GM23338 (cell line): ENCODE data around the gene AMOTL1. TPM values are rescaled to one million over a fixed set of nuclear protein-coding genes. Genes with fewer than 3 reads are reported as not detected.

Experiments
- ATAC-seq: fragments of 200-7000 bp; cut with Tn5 transposase; 3 replicates; pipeline ENCODE4 v1.9.1; 2020
- DNase-seq: peaks from one replicate; pipeline ENCODE4 v3.0.0-alpha.2; 2015; ENCODE audit warnings: low spot score
- H2AFZ ChIP-seq: fragments of 200-600 bp; sonication (generic); 2 replicates; pipeline ENCODE4 v1.8.0; 2016; ENCODE audit warnings: antibody characterized with exemption, mild to moderate bottlenecking, moderate library complexity
- H3F3A ChIP-seq: fragments of 200-600 bp; sonication (generic); replicated peaks from 2 replicates; pipeline ENCODE4 v1.8.0; 2017; ENCODE audit warnings: antibody characterized with exemption, mixed run types, low read depth
- H3K27ac ChIP-seq: fragments of 200-600 bp; sonication (generic); 2 replicates; pipeline ENCODE4 v1.6.1; 2016; ENCODE audit warnings: low read depth
- H3K27me3 ChIP-seq: fragments of 200-600 bp; sonication (generic); 2 replicates; pipeline ENCODE4 v1.8.0; 2016; ENCODE audit warnings: mild to moderate bottlenecking, mixed run types, moderate library complexity; ENCODE audit not compliant: insufficient read depth
- H3K36me3 ChIP-seq: fragments of 200-600 bp; sonication (generic); 2 replicates; pipeline ENCODE4 v1.8.0; 2016; ENCODE audit warnings: mild to moderate bottlenecking; ENCODE audit not compliant: insufficient read depth
- H3K4me1 ChIP-seq: fragments of 200-600 bp; sonication (generic); 2 replicates; pipeline ENCODE4 v1.8.0; 2016; ENCODE audit warnings: mild to moderate bottlenecking, moderate library complexity; ENCODE audit not compliant: insufficient read depth
- H3K4me2 ChIP-seq: fragments of 200-600 bp; sonication (generic); 2 replicates; pipeline ENCODE4 v1.7.1; 2017; ENCODE audit warnings: mixed run types
- H3K4me3 ChIP-seq: fragments of 200-600 bp; sonication (generic); 2 replicates; pipeline ENCODE4 v1.6.1; 2016; ENCODE audit warnings: mixed run types
- H3K79me2 ChIP-seq: fragments of 200-600 bp; sonication (generic); replicated peaks from 2 replicates; pipeline ENCODE4 v1.8.0; 2017; ENCODE audit warnings: mild to moderate bottlenecking; ENCODE audit not compliant: insufficient read depth
- H3K9me2 ChIP-seq: fragments of 200-600 bp; sonication (generic); 2 replicates; pipeline ENCODE4 v1.8.0; 2017; ENCODE audit not compliant: insufficient read depth
- H4K20me1 ChIP-seq: fragments of 200-600 bp; sonication (generic); replicated peaks from 2 replicates; pipeline ENCODE4 v1.8.0; 2017; ENCODE audit warnings: mild to moderate bottlenecking; ENCODE audit not compliant: insufficient read depth
- H3K27ac Mint-ChIP-seq: 2 replicates; pipeline ENCODE4 v1.8.0; 2020; ENCODE audit warnings: inconsistent platforms, mild to moderate bottlenecking, moderate library complexity, mixed read lengths
- H3K27me3 Mint-ChIP-seq: 3 replicates; pipeline ENCODE4 v1.8.0; 2022; ENCODE audit warnings: low read depth, mild to moderate bottlenecking, moderate library complexity, mixed read lengths, inconsistent platforms; ENCODE audit not compliant: insufficient read depth, poor library complexity
- H3K36me3 Mint-ChIP-seq: 3 replicates; pipeline ENCODE4 v1.8.0; 2021; ENCODE audit warnings: low read depth, mild to moderate bottlenecking, inconsistent platforms, moderate library complexity, mixed read lengths
- H3K4me1 Mint-ChIP-seq: 3 replicates; pipeline ENCODE4 v1.8.0; 2020; ENCODE audit warnings: mild to moderate bottlenecking, inconsistent platforms, mixed read lengths
- H3K4me3 Mint-ChIP-seq: 3 replicates; pipeline ENCODE4 v1.8.0; 2021; ENCODE audit warnings: moderate library complexity, mild to moderate bottlenecking, inconsistent platforms, mixed read lengths
- H3K9me3 Mint-ChIP-seq: 3 replicates; pipeline ENCODE4 v1.8.0; 2020; ENCODE audit warnings: moderate library complexity, mild to moderate bottlenecking, inconsistent platforms, mixed read lengths
- CREB1 ChIP-seq: fragments of 250-450 bp; sonication (Bioruptor Pico); IDR thresholded peaks from 2 replicates; pipeline ENCODE4 v1.5.0; 2020; ENCODE audit warnings: low read depth, mild to moderate bottlenecking, moderate library complexity
- EZH2 ChIP-seq: fragments of 200-600 bp; sonication (generic); IDR thresholded peaks from one replicate; pipeline ENCODE4 v1.8.0; 2017; ENCODE audit warnings: antibody characterized with exemption, mild to moderate bottlenecking, low read depth; ENCODE audit not compliant: unreplicated experiment
- JUNB ChIP-seq: IDR thresholded peaks from one replicate; pipeline ENCODE4 v1.6.1; 2016; ENCODE audit warnings: antibody characterized with exemption; ENCODE audit not compliant: unreplicated experiment
- NANOG ChIP-seq: IDR thresholded peaks from 2 replicates; pipeline ENCODE4 v1.6.1; 2016; ENCODE audit warnings: antibody characterized with exemption, borderline replicate concordance
- POLR2AphosphoS5 ChIP-seq: IDR thresholded peaks from 2 replicates; pipeline ENCODE4 v1.6.1; 2016; ENCODE audit warnings: antibody characterized with exemption, low read depth
- STAT1 ChIP-seq: IDR thresholded peaks from one replicate; pipeline ENCODE4 v1.6.1; 2016; ENCODE audit warnings: antibody characterized with exemption; ENCODE audit not compliant: unreplicated experiment
- ZNF114 ChIP-seq: fragments of 250-450 bp; sonication (Bioruptor Pico); IDR thresholded peaks from 2 replicates; pipeline ENCODE4 v1.5.0; 2020; ENCODE audit warnings: mild to moderate bottlenecking, moderate library complexity
- ZNF331 ChIP-seq: fragments of 250-450 bp; sonication (Bioruptor Pico); IDR thresholded peaks from 2 replicates; pipeline ENCODE4 v1.5.0; 2020; ENCODE audit warnings: low read depth, mild to moderate bottlenecking, moderate library complexity
- ZNF462 ChIP-seq: fragments of 250-450 bp; sonication (Bioruptor Pico); IDR thresholded peaks from 2 replicates; pipeline ENCODE4 v1.5.0; 2020; ENCODE audit warnings: mild to moderate bottlenecking, moderate library complexity
- polyA plus RNA-seq: library from polyadenylated mRNA; unstranded; fragments of >200 nt; fragmentation: Nextera tagmentation; extraction: Ambion mirVana; gene quantifications from 2 replicates; pipeline ENCODE4 v1.2.1, GENCODE V29; 2016
- total RNA-seq: library from RNA; depleted of rRNA; stranded (reverse); fragments of >200 nt; shearing (Covaris generic); gene quantifications from 2 replicates; pipeline ENCODE4 v1.2.3, GENCODE V29; 2014

AMOTL1 gene
- total and polyA plus RNA-seq, 2 experiments from 2014 or later: 4.3 to 18.7 TPM

GRCh38 chr11:94750319-94751217 lies 17.6 kb upstream of the AMOTL1 start (continued):
- TF ChIP-seq ZNF462 (CRISPR knock-in tag): no peak
- no peak for TF ChIP-seq NANOG
- TF ChIP-seq CREB1: no peak

- peaks cover 1% of the 10 kb centered on the region for H3K27me3 Mint-ChIP-seq
- ATAC-seq (no peak), DNase-seq (no peak)
- H3K36me3 Mint-ChIP-seq: no peaks in the 10 kb centered on the region
- Histone ChIP-seq H3K79me2 (no peaks in the 10 kb centered on the region), H2AFZ (no peak overlapping the region), H3K9me2 (0 out of 2 replicates have a peak, but pooled peaks cover 3% of the 10 kb centered on the region), H3K27ac (no peak overlapping the region), H3K4me3 (no peak overlapping the region), H3F3A (no peaks in the 10 kb centered on the region), H3K4me1 (peaks cover 8% of the 10 kb centered on the region), H3K4me2 (no peak overlapping the region), H3K36me3 (no peaks in the 10 kb centered on the region), H3K27me3 (no peaks in the 10 kb centered on the region), H4K20me1 (no peaks in the 10 kb centered on the region)
- H3K27ac Mint-ChIP-seq: no peak overlapping the region
- H3K4me1 Mint-ChIP-seq: peaks cover 37% of the 10 kb centered on the region
- H3K9me3 Mint-ChIP-seq: no peaks in the 10 kb centered on the region
- H3K4me3 Mint-ChIP-seq: no peak overlapping the region
- no peak for TF ChIP-seq STAT1
- no peak for TF ChIP-seq ZNF462 (CRISPR knock-in tag)
- no peak for TF ChIP-seq JUNB
- TF ChIP-seq ZNF114: no peak
- TF ChIP-seq NANOG: no peak
- TF ChIP-seq EZH2: no peak
- TF ChIP-seq ZNF331 (CRISPR knock-in tag): no peak
- TF ChIP-seq CREB1: no peak
- TF ChIP-seq POLR2AphosphoS5: no peak
Observed at GRCh38 chr11:94751218-94751609, 16.9 kb upstream of the AMOTL1 start.
